H1 (cell line): ENCODE measurements around the gene CACNA1D. TPM values are rescaled to one million over a fixed set of nuclear protein-coding genes. Genes with fewer than 3 reads are reported as not detected.
A peak's percentile ranks its signal among the peaks of the same experiment; 100 is the strongest.

ENCODE experiments used
- CTCF ChIA-PET: fragments of 300-600 bp; sonication (Branson Sonifier 250); formaldehyde crosslinking; loops from one replicate; lab custom pipeline; 2021; ENCODE audit not compliant: partially characterized antibody; lab: Charles Lee
- POLR2A ChIA-PET: fragments of 300-600 bp; sonication (Branson Sonifier 250); formaldehyde crosslinking; loops from one replicate; lab custom pipeline; 2021; ENCODE audit warnings: inconsistent platforms; ENCODE audit not compliant: partially characterized antibody; lab: Charles Lee
- DNase-seq, 2 experiments: peaks; one replicate each; pipeline versions ENCODE4 v3.0.0 to v3.0.0-alpha.2; 2010 to 2022; ENCODE audit warnings: low spot score in 2 of 2, low read depth in 1 of 2, mixed read lengths in 1 of 2
- FAIRE-seq: peaks from 2 replicates; lab custom pipeline; 2011; peaks lifted over from hg19 to GRCh38; lab: Jason Lieb, UNC
- H2AFZ ChIP-seq: 2 replicates; pipeline ENCODE4 v1.8.1; 2012; ENCODE audit warnings: low read length, inconsistent platforms
- H2AK5ac ChIP-seq: 2 replicates; pipeline ENCODE4 v1.6.1; 2013; ENCODE audit warnings: low read depth, low read length
- H2BK120ac ChIP-seq: replicated peaks from 2 replicates; pipeline ENCODE3; 2013; ENCODE audit warnings: low read depth, low read length, inconsistent platforms
- H2BK12ac ChIP-seq: 2 replicates; pipeline ENCODE4 v1.6.1; 2013; ENCODE audit warnings: low read depth, low read length
- H2BK15ac ChIP-seq: 2 replicates; pipeline ENCODE4 v1.6.1; 2013; ENCODE audit warnings: low read length
- H2BK20ac ChIP-seq: 2 replicates; pipeline ENCODE4 v1.6.1; 2013; ENCODE audit warnings: low read length
- H2BK5ac ChIP-seq: 2 replicates; pipeline ENCODE4 v1.6.1; 2013; ENCODE audit warnings: low read depth, low read length
- H3K14ac ChIP-seq: 2 replicates; pipeline ENCODE4 v1.6.1; 2013; ENCODE audit warnings: inconsistent platforms; ENCODE audit not compliant: insufficient read length
- H3K18ac ChIP-seq: 2 replicates; pipeline ENCODE4 v1.6.1; 2013; ENCODE audit warnings: low read length; ENCODE audit errors: extremely low read depth
- H3K23ac ChIP-seq: 2 replicates; pipeline ENCODE4 v1.6.1; 2013; ENCODE audit warnings: inconsistent platforms; ENCODE audit not compliant: insufficient read length
- H3K23me2 ChIP-seq: 2 replicates; pipeline ENCODE4 v1.6.1; 2013; ENCODE audit warnings: low read depth, low read length
- H3K27ac ChIP-seq: 2 replicates; pipeline ENCODE4 v1.6.1; 2011; ENCODE audit warnings: low read depth, low read length, inconsistent platforms
- H3K27me3 ChIP-seq, 4 experiments: replicated peaks in 1 of 4; 1 replicate in 1 of 4; 2 replicates in 3 of 4; pipeline versions ENCODE4 v1.6.1 to v1.8.1; 2011 to 2013; ENCODE audit warnings: low read length in 3 of 4, mild to moderate bottlenecking in 3 of 4, inconsistent platforms in 2 of 4, mixed read lengths in 2 of 4, moderate library complexity in 1 of 4; ENCODE audit not compliant: control insufficient read depth in 3 of 4, insufficient read depth in 3 of 4; ENCODE audit errors: extremely low read depth in 1 of 4
- H3K36me3 ChIP-seq, 4 experiments: 2 replicates each; pipeline versions ENCODE4 v1.6.1 to v1.8.1; 2011 to 2013; ENCODE audit warnings: mild to moderate bottlenecking in 4 of 4, low read length in 3 of 4, moderate library complexity in 2 of 4, control low read depth in 1 of 4, inconsistent platforms in 1 of 4; ENCODE audit not compliant: insufficient read depth in 4 of 4, control insufficient read depth in 2 of 4
- H3K4ac ChIP-seq: replicated peaks from 2 replicates; pipeline ENCODE3; 2013; ENCODE audit warnings: low read length, low read depth, mixed read lengths, inconsistent platforms; ENCODE audit not compliant: insufficient read length
- H3K4me1 ChIP-seq, 4 experiments: replicated peaks in 1 of 4; 1 replicate in 1 of 4; 2 replicates in 3 of 4; pipeline versions ENCODE4 v1.6.1 to v1.8.1; 2011 to 2013; ENCODE audit warnings: low read length in 3 of 4, inconsistent platforms in 2 of 4, mixed read lengths in 1 of 4; ENCODE audit not compliant: insufficient read depth in 4 of 4, control insufficient read depth in 3 of 4
- H3K4me2 ChIP-seq, 2 experiments: 2 replicates each; pipeline versions ENCODE4 v1.6.1 to v1.8.1; 2011 to 2013; ENCODE audit warnings: low read depth in 2 of 2, low read length in 2 of 2, control low read depth in 1 of 2, inconsistent platforms in 1 of 2, mild to moderate bottlenecking in 1 of 2; ENCODE audit not compliant: insufficient read depth in 1 of 2
- H3K4me3 ChIP-seq, 4 experiments: fragments of 200-600, 300-600 bp in 1 of 4; sonication (generic), shearing (Covaris generic), sonication (Bioruptor Twin) in 1 of 4; 2 replicates each; pipeline versions ENCODE4 v1.5.1 to v1.8.1; 2011 to 2016; ENCODE audit warnings: low read length in 4 of 4, low read depth in 3 of 4, control low read depth in 2 of 4, inconsistent platforms in 2 of 4, mild to moderate bottlenecking in 2 of 4, mixed read lengths in 1 of 4, moderate library complexity in 1 of 4; ENCODE audit not compliant: insufficient read depth in 2 of 4; ENCODE audit errors: extremely low read depth in 1 of 4
- H3K56ac ChIP-seq: replicated peaks from 2 replicates; pipeline ENCODE3; 2013; ENCODE audit warnings: low read depth, mild to moderate bottlenecking, mixed read lengths, low read length, inconsistent platforms; ENCODE audit not compliant: insufficient read length
- H3K79me1 ChIP-seq: 2 replicates; pipeline ENCODE4 v1.6.1; 2013; ENCODE audit warnings: low read depth, low read length, control low read depth
- H3K79me2 ChIP-seq, 2 experiments: 2 replicates each; pipeline versions ENCODE4 v1.6.1 to v1.8.1; 2012 to 2013; ENCODE audit warnings: low read length in 2 of 2, mild to moderate bottlenecking in 2 of 2, inconsistent platforms in 1 of 2; ENCODE audit not compliant: insufficient read depth in 2 of 2, control insufficient read depth in 1 of 2
- H3K9ac ChIP-seq, 4 experiments: replicated peaks in 1 of 4; 1 replicate in 1 of 4; 2 replicates in 3 of 4; pipeline versions ENCODE4 v1.6.1 to v1.8.1; 2011 to 2013; ENCODE audit warnings: low read depth in 3 of 4, low read length in 3 of 4, control low read depth in 2 of 4, mild to moderate bottlenecking in 2 of 4, moderate library complexity in 2 of 4, inconsistent platforms in 1 of 4; ENCODE audit errors: extremely low read depth in 1 of 4
- H3K9me3 ChIP-seq, 2 experiments: 2 replicates each; pipeline versions ENCODE4 v1.6.1 to v1.8.1; 2012 to 2013; ENCODE audit warnings: mild to moderate bottlenecking in 2 of 2, moderate library complexity in 2 of 2, control low read depth in 1 of 2, inconsistent platforms in 1 of 2, low read depth in 1 of 2, low read length in 1 of 2, mixed read lengths in 1 of 2; ENCODE audit not compliant: insufficient read depth in 2 of 2
- H4K20me1 ChIP-seq, 2 experiments: replicated peaks in 1 of 2; 2 replicates each; pipeline versions ENCODE3 to v1.8.1; 2011 to 2013; ENCODE audit warnings: inconsistent platforms in 2 of 2, low read length in 2 of 2, mild to moderate bottlenecking in 1 of 2; ENCODE audit not compliant: insufficient read depth in 2 of 2, control insufficient read depth in 1 of 2
- H4K5ac ChIP-seq: 2 replicates; pipeline ENCODE4 v1.6.1; 2013; ENCODE audit warnings: low read length, low read depth, mixed read lengths, inconsistent platforms; ENCODE audit not compliant: insufficient read length
- H4K8ac ChIP-seq: 2 replicates; pipeline ENCODE4 v1.8.0; 2013; ENCODE audit warnings: mild to moderate bottlenecking, moderate library complexity, low read length, inconsistent platforms; ENCODE audit not compliant: insufficient read depth; ENCODE audit errors: extremely low read depth
- H4K91ac ChIP-seq: replicated peaks from 2 replicates; pipeline ENCODE3; 2013; ENCODE audit warnings: low read length, mixed read lengths, inconsistent platforms; ENCODE audit not compliant: insufficient read length
- SIX5 ChIP-seq: IDR thresholded peaks from 2 replicates; pipeline ENCODE4 v1.6.1; 2011; ENCODE audit warnings: mild to moderate bottlenecking, low read depth, low read length
- WGBS, 2 experiments: shearing (Covaris generic) in 1 of 2; methylation state at CpG; one replicate each; pipeline versions ENCODE4 v1.1.6 to v1.1.7; 2013 to 2015; ENCODE audit warnings: low lambda C conversion rate in 2 of 2, mixed read lengths in 2 of 2, inconsistent platforms in 1 of 2, low coverage in 1 of 2, missing lambda C conversion rate in 1 of 2; ENCODE audit not compliant: insufficient replicate concordance in 2 of 2, insufficient coverage in 1 of 2, insufficient read length in 1 of 2; ENCODE audit errors: extremely low coverage in 1 of 2, missing lambda C conversion rate in 1 of 2; 5-methylcytosine and 5-hydroxymethylcytosine counted together
- polyA plus RNA-seq, 7 experiments: library from polyadenylated mRNA; depleted of rRNA in 3 of 7; stranded (reverse) in 5 of 7; unstranded in 2 of 7; fragments of >200 nt in 5 of 7; fragments of 200-250 nt in 2 of 7; gene quantifications; 1 replicate in 5 of 7; 2 replicates in 1 of 7; 4 replicates in 1 of 7; pipeline versions ENCODE4 v1.2.1 to v1.2.3, GENCODE V29; 2011 to 2013; ENCODE audit warnings: missing spikeins in 2 of 7, mixed read lengths in 2 of 7
- total RNA-seq: library from RNA; stranded (reverse); fragmentation: NEBNext Ultra II Directional; extraction: Animal tissue kit (Norgen Biotek cat#: 25700); gene quantifications from 2 replicates; pipeline ENCODE4 v1.2.1, GENCODE V29; 2021

The CACNA1D gene
- total and polyA plus RNA-seq, 2 of the 8 experiments (the other 6 are each of a cell fraction or from before 2014, with no cell fraction given) = 2.0 to 2.9 TPM

GRCh38 chr3:53496392-53496670, 1.9 kb downstream of the CACNA1D start:
- H4K8ac ChIP-seq = no peak overlapping the region
- no peak overlapping the region for H3K9ac ChIP-seq
- FAIRE-seq (no peak), DNase-seq (no peak)
- POLR2A ChIA-PET = no interaction called here
- H3K27ac ChIP-seq = no peak overlapping the region
- TF ChIP-seq SIX5 = no peak
- CTCF ChIA-PET = interaction anchor here (1.6 kb wide), 1 partner anchor 19 kb away, joined by 4 read pairs; no protein-coding TSS in a partner anchor
- H3K27me3 ChIP-seq = peaks cover 13 to 46% (median 40%) of the 10 kb centered on the region in 4 experiments
- peaks cover 16% of the 10 kb centered on the region; the same call in 1 of the 2 replicates for H3K23me2 ChIP-seq
- H3K14ac ChIP-seq = no peak overlapping the region
- H2BK120ac ChIP-seq = no peak overlapping the region
- no peak overlapping the region for H3K4ac ChIP-seq
- H3K4me3 ChIP-seq = peak overlapping the region in 1 of 4 experiments; percentile 70; a peak in 2 of 8 replicates
- no peak overlapping the region for H2BK12ac ChIP-seq
- H4K20me1 ChIP-seq = peaks cover 0 to 2% of the 10 kb centered on the region in 2 experiments
- H3K79me2 ChIP-seq = no peaks in the 10 kb centered on the region
- H3K36me3 ChIP-seq = no peaks in the 10 kb centered on the region
- H4K5ac ChIP-seq = no peak overlapping the region
- 52% methylated on average over 2 of the region's 2 CpGs; no CpG with 5 or more reads in 1 of the 2 experiments for WGBS, 2 experiments
- H3K56ac ChIP-seq = no peak overlapping the region
- H2BK15ac ChIP-seq = no peak overlapping the region
- H3K79me1 ChIP-seq = no peaks in the 10 kb centered on the region
- H3K4me1 ChIP-seq = peaks cover 0 to 14% (median 9%) of the 10 kb centered on the region in 4 experiments; a peak in 5 of 7 replicates
- H4K91ac ChIP-seq = no peak overlapping the region
- no peak overlapping the region for H3K18ac ChIP-seq
- no peak overlapping the region for H2BK5ac ChIP-seq
- H3K23ac ChIP-seq = no peak overlapping the region
- H3K4me2 ChIP-seq = peak overlapping the region; percentile 99 to 100; a peak in 3 of 4 replicates
- no peak overlapping the region for H2AFZ ChIP-seq
- no peaks in the 10 kb centered on the region for H3K9me3 ChIP-seq
- H2BK20ac ChIP-seq = no peak overlapping the region
- no peak overlapping the region for H2AK5ac ChIP-seq
